GM11168 (cell line): ENCODE results near the gene ANG.
"Not testable (repeated sequence)": the region's sequence is repeated elsewhere in the genome, so short reads cannot be mapped to it uniquely, and the experiment has no call there.

ENCODE experiments used
- in situ Hi-C: fragments of 300-500 bp; cut with MboI; formaldehyde crosslinking; loops from one replicate; pipeline ENCODE4 v1.12.0; 2022; ENCODE audit warnings: low sequenced_read_pairs; ENCODE audit not compliant: unreplicated experiment

The ANG gene

GRCh38 chr14:20688167-20688839 lies at the start of gene ANG:
TSS of gene ANG (plus strand) at chr14:20688764. CDS start at chr14:20693565, 4,801 bp downstream.
- in situ Hi-C loops, result loop anchor here (10.0 kb wide), 1 partner anchor 354 kb away; the partner anchor contains the start of gene CCNB1IP1

GRCh38 chr14:20641591-20641990 lies 47.0 kb upstream of the ANG start, which contains the start of gene OR6S1:
TSS of gene OR6S1 (minus strand) at chr14:20641691. CDS start at chr14:20641691, 0 bp downstream.
- in situ Hi-C loops, result no loop called here

- in situ Hi-C loops, result no loop called here
Measured at GRCh38 chr14:20642182-20642581, 46.4 kb upstream of the ANG start.

GRCh38 chr14:20642755-20643154 lies 45.8 kb upstream of the ANG start:
- in situ Hi-C loops, result not testable (repeated sequence)

GRCh38 chr14:20644520-20644919 lies 44.0 kb upstream of the ANG start:
- in situ Hi-C loops, result no loop called here

- in situ Hi-C loops, result no loop called here
Measured at GRCh38 chr14:20645481-20645880, 43.1 kb upstream of the ANG start.

- in situ Hi-C loops, result no loop called here
Measured at GRCh38 chr14:20652996-20653975, 35.3 kb upstream of the ANG start.

GRCh38 chr14:20655851-20656250 lies 32.7 kb upstream of the ANG start:
- in situ Hi-C loops, result no loop called here

GRCh38 chr14:20656274-20656673 lies 32.3 kb upstream of the ANG start:
- in situ Hi-C loops, result no loop called here

- in situ Hi-C loops, result no loop called here
Measured at GRCh38 chr14:20657216-20658211, 31.1 kb upstream of the ANG start.

- in situ Hi-C loops, result no loop called here
Measured at GRCh38 chr14:20658246-20658645, 30.3 kb upstream of the ANG start.

- in situ Hi-C loops, result no loop called here
Measured at GRCh38 chr14:20659336-20659735, 29.2 kb upstream of the ANG start.

GRCh38 chr14:20659813-20660395 lies 28.7 kb upstream of the ANG start:
- in situ Hi-C loops, result no loop called here

- in situ Hi-C loops, result no loop called here
Measured at GRCh38 chr14:20661197-20661596, 27.4 kb upstream of the ANG start.

- in situ Hi-C loops, result no loop called here
Measured at GRCh38 chr14:20662968-20663732, 25.4 kb upstream of the ANG start.

- in situ Hi-C loops, result not testable (repeated sequence)
Measured at GRCh38 chr14:20666400-20666961, 22.1 kb upstream of the ANG start.

- in situ Hi-C loops, result no loop called here
Measured at GRCh38 chr14:20667957-20668356, 20.6 kb upstream of the ANG start.

GRCh38 chr14:20668969-20669368 lies 19.6 kb upstream of the ANG start:
- in situ Hi-C loops, result no loop called here
